ENCODE data around the gene ADTRP. TPM values are rescaled to one million over a fixed set of nuclear protein-coding genes. Genes with fewer than 3 reads are reported as not detected.

ADTRP gene, protein sequence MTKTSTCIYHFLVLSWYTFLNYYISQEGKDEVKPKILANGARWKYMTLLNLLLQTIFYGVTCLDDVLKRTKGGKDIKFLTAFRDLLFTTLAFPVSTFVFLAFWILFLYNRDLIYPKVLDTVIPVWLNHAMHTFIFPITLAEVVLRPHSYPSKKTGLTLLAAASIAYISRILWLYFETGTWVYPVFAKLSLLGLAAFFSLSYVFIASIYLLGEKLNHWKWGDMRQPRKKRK
- total RNA-seq = 0.26 and 1.2 TPM in 2 replicates
- polyA plus RNA-seq (2012) = 2.0 TPM

DNA sequence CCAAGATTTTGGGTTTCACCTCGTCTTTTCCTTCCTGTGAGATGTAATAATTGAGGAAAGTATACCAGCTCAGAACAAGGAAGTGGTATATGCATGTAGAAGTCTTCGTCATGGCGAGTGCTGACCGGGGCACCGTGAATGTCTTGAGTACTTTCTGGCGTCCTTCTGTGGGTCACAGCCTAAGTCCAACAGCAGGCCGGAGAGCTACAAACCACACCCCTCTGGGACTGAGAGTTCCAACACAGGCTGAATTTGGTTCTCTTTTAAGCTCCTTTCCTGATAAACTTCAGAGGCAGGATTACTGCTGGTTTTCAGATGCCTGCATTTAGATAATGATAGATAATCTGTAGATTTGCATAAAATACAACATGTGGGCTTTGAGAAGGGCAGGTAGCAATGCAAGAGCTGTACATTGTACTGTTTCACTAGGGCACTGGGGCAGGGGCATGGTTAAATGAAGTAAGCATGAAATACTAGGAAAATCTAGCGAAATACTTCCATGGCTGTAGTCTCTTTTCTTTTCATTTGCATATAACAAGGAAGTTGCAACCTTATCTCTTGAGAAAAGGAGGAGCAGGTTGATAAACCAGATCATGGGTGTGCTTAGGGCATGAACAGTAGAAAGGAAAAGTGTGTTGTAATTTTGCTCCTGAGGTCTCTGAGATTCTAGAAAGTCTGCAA is at the start of gene ADTRP:
Gene ADTRP, minus strand, starts transcription at position 156 of the 681 bp plus-strand sequence. Its CDS starts 44 bp downstream, at position 112.
- no peak for DNase-seq (ENCODE audit: low read depth)

DNA sequence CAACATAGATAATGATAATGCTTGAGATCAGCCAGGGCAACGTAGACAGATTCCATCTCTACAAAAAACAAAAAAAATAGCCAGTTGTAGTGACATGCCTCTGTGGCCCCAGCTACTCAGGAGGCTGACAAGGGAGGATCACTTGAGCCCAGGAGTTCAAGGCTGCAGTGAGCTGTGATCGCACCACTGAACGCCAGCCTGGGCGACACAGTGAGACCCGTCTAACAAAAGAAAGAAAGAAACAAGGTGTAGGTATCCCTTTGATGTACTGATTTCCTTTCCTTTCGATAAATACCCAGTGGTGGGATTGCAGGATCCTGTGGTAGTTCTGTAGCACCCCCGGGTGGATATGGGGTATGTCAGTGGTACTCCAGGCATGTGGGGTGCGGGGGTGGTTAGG is 48.2 kb upstream of the ADTRP start:
- no peak for DNase-seq (ENCODE audit: low read depth)

DNA sequence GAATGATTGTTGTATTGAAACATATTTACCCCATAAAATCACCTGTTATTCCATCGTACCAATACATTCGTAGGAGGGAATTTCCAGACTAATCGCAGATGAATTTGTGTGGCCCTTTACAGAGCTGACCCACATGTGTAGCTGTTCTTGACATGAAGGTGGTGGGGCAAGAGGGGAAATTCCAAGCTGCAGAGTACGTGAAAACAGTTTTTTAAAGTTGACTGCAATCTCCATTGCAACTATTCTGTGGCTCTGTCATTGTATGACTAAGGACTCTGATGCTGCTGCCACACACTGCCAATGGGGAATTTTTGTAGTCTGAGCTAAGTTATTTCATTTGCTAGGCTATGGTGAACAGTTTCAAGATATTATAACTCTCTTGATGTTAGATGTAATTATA is 46.4 kb upstream of the ADTRP start:
- DNase-seq (ENCODE audit: low read depth) = no peak

DNA sequence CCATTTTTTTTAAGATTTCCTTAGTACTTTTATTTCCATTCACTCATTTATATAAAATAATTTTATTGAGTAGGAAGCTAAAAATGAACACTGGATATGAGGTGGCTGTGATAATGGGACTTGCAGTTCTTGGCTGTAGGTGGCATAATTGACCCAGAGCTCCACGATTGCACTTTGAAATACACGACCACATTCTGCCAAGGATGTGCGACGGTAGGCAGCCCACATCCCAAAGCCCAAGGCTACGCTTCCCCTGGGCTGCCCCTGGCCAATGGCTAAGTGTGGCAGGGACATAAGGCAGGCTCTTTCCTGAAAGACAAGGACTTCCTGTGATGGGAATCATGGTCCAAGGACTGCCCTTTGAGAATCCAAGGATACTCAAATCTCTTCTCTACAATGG is 43.7 kb upstream of the ADTRP start:
- DNase-seq (ENCODE audit: low read depth) = no peak

DNA sequence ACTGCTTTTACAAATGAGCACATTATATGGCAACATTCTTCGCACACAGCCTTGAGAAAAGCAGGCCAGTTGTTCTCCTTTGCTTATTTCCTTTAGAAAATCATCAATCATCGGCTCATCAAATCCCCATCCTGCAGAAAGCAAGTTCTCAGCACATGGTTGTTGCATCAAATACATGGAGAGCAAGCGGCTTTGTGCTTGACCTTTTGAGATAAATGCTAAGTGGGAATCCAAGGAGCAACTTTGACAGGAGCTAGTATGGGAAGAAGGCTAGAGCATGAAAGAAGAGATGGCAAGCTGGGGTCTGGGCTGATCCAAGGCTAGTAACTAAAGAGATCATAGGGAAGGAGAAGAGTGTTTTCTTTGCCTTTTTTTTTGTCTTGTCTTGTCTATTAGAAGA is 43.2 kb upstream of the ADTRP start:
- DNase-seq (ENCODE audit: low read depth) = no peak

DNA sequence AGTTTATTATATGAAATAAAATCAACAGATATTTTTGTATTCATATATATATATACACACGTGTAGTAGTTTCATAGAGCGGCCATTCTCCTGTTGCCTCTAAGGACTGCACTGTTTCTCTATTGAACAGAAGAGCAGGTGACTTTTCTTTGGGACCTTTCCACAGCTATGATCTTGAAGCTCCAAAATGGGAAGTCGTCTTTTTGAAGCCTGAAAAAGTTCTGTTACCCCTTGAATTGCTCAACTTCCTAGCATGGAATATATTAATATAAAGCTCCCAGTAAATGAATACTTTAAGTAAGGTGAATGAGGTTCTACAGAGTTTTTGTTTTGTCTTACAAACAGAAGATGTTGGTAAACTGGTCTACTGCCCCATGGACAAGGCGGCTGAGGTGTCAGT is 42.2 kb upstream of the ADTRP start:
- DNase-seq (ENCODE audit: low read depth) = no peak

DNA sequence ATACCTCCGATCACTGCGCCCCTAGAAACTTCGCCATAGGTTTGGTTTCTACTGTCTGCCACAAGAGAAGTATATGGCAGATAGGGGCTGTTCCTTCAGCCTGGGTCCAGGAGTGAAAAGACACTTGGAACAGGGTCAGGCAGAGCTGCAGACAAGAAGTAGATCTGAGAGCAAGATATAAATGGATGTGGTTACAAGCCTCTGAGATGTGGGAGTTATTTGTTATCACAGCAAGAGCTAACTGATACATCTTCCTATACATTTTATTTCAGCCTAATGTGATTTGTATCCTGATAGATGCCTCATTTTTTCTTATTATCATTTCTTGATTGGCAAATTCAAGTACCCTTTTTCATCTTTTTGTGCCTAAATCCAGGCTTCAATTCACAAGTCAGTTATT is 40.9 kb upstream of the ADTRP start:
- DNase-seq (ENCODE audit: low read depth) = no peak

DNA sequence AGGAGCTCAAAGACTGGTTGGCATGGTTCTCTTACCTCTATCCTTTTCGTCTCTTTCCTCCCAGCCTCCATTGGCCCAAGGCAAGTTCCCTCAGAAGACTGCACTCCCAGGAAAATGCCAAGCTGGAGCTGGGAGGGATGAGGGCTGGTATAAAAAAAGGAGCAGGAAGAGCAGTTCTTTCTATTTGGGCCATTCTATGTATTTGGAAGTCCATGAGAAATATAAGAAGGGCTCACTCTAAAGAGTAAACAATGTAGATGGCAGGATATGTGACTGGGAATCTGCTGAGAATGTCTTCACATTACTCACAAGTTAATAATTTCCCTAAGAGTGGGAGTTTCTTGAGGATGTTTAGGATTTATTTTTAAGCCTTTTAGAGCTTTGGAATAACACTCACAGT is 36.6 kb upstream of the ADTRP start:
- DNase-seq (ENCODE audit: low read depth) = no peak

DNA sequence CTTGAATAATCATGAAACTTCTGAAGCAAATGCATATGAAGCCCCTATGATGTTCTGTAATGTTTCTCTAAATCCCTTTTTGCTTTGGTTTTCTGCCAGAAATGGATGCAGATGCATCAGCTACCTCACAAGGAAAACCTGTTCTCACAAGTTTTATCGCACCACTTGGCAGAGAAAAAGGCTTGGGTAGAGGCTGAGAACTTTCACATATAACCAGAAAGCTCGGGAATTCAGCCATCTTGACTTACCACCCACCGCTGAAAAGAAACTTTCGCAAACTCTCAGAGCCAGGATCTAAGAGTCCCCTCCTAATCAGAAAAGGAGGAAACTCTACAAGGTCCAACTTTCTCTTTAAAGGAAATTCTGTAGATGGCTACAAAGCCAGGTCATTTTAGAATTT is 36.2 kb upstream of the ADTRP start:
- no peak for DNase-seq (ENCODE audit: low read depth)

DNA sequence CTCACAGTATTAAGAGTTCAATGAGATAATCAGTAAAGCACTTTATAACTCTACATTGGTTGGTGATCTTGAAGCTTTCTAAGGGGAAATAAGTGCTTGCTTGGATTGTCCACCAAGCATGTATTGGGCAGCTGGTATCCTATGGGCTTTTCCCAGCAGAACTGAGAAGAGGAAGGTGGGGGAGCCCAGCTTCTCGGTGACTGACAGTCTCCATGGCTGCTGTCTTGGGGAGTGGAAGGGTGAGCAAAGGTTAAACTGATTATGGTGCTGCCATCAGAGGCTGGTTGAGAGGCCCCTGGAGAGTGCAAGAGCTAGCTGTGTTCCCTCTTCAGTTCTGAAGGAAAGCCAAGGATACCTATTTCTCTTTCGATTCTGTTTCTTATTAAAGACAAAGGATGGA is 35.5 kb upstream of the ADTRP start:
- no peak for DNase-seq (ENCODE audit: low read depth)

DNA sequence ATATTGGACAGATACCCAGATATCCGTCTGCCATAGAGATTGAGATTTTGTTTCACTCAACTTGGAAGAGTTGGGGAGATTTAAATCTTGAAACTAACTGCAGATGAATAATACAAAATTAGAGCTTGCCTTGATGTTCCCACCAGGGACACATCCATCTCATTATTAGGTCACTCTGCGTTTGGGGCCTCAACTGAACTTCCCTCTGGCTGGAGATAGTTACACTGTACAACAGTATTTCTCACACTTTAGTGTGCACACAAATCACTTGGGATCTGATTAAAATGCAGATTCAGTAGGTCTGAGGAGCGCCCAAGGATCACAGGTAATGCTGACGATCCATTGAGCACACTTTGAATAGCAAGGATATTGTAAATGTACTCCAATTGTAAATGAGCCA is 35.0 kb upstream of the ADTRP start:
- no peak for DNase-seq (ENCODE audit: low read depth)

DNA sequence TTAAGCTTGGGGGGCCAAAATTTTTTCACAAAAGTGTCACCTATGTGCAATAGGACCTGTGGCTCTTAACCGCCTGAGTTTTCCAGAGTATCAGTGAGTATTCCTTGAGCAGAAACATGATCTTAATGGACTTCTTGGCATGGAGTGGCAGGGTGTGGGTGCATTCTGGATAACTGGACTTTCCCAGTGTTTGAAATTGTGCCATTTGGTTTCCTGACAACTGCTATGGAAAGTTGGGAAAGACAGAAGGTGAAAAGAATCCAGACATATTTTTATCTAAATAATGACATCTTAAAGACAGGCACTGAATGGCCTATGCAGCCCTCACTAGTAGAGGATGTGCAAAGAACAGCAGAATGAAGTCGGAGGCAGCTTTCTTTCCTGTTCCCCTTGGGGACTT is 34.3 kb upstream of the ADTRP start:
- DNase-seq (ENCODE audit: low read depth) = peak; percentile 28

DNA sequence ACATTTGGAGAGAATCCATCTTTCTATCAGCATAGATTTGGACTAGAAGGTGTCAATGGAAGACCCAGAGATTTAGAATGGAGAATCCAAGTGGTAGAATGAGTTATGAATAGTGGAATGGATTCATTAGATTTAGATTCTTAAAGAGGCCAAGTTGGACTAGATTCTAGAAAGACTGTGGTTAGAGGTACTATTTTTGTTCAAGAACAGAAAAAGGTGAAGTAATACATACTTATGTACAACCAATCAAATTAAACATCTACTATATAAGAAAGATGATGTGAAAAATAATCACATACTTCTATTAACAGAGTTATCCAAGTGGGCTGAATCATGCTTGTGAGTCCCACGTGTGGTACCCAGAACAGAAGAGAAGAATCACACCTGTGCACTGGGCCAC is 33.8 kb upstream of the ADTRP start:
- no peak for DNase-seq (ENCODE audit: low read depth)

DNA sequence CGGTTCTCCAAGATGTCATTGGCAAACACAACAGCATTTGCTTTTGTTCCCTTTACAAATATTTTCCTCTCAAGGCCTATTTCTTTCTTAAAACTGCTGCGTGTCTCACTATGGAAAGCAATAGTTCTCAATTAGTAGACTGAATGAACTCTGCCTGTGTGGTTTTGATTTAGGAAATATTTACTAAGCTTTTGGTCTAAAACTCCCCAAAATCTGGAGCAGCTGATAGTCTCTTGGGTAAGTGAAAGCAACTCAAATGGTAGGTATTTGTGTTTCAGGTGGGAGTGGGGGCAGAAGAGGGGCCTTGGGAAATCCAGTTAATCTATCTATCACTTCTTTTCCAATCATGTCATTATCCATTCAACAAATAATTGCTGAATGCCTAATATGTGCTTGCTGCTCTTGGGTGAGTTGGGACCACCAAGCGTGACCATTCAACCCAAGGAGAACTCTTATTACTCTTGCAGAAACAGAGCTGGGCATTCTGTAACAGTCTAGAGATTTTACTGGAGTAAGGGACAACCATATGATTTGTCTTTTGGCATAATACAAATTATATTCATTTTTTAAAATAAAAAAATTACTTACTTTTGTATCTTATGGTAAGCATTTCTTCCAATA is 33.2 kb upstream of the ADTRP start:
- no peak for DNase-seq (ENCODE audit: low read depth)

DNA sequence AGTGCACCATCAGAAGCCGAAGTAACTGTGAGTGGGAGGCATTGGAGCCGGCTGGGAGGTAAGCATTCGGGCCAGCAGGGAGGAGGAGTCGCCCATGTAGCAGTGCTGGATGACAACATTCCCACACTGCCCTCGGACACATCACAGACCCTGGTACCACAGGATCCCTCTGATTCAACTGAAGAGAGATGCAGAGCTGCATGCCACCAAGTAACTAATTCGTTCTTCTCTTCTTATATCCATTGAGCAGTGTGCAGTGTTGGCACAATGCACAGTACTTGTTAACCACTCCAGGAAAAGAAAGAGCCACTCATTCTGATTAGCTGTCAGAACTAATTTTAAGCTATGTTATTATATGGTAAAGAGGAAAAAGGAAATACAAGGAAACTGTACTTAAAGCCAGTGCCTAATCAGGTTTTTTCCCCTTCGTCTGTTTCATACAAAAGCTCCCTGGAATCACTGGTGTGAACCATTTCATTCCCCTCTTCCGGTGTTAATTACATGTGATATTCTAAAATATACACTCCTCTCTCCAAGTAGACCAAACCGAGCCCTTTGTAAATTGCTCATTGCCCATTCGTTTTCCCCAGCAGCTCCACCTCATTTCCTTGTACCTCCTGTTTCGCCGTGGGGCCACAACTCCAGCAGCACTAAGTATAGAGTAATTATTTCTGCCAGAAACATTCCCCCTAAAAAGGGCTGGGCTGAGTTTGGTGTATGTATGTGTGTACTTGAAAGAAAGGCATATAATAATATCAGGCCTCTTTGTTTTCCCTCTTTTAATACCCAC is 32.4 kb upstream of the ADTRP start:
- peak; percentile 28 for DNase-seq (ENCODE audit: low read depth)

DNA sequence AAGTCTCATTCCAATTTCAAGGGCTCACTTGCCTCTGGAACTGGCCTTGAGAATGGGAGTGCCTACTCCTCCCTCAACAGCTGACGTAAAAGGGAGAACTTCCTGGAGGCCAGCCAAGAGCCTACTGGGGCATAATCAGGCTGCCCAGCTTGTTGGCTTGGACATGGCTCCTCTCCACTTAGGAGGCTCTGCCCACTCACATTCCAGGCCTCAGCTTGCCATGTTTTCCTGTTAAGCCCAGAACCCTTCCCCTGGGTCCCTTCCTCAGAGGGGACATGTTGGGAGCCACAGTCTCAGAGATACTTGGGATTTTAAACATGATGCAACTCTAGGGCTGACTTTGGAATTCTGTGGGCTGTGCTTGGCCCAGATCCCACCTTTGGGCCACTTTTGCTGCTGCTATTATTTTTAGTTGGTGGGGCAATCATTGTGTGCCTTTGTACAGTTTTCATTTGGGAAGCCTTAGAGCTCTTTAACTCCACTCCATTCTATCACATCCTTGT is 31.5 kb upstream of the ADTRP start:
- peak; percentile 94 for DNase-seq (ENCODE audit: low read depth)

DNA sequence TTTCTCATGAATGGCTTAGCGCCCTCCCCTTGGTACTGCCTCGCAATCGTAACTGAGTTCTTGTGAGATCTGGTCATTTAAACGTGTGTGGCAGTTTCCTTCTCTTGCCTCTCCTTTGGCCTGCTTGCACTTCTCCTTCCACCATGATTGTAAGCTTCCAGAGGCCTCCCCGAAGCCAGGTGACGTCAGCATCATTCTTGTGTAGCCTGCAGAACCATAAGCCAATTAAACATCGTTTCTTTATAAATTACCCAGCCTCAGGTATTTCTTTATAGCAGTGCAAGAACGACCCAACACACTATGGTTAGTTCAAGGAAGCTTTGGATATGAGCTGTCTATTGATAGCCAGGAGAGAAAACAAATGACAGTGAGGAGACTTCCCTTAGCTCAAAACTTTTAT is 29.5 kb upstream of the ADTRP start:
- DNase-seq (ENCODE audit: low read depth) = no peak

DNA sequence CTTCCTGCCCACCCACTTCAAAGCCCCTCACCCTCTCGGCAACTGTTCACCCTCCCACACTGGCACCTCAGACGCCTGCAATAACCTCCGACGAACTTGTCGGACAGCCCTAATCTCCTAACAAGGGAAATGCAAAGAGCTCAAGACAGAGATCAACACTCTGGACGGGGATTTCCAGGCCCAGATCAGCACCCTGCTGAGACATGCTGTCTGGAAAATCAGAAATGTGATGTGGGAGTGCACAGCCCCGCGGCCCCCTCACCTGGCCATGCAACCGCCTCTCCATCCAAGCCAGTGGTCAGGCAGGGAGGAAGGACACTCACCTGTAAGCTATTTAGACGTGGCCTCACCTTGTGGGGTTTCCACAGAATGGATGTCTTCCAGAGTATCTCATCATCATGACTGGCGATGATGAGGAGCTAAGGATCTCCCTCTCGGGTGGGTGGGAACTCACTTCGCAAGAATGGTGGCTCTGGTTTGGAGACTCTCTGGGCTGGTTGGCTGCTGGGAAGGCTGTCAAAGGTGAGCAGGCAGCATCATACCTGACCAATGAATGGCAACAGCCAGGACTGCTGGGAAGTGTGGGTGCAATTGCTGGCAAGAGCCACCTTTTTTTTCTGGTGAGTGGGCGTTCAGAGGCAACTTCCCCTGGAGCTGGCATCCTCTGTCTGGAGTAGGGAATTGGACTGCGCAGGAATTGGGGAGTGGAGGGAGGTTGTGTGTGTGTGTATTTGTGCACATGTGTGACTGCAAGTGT is 28.1 kb upstream of the ADTRP start:
- DNase-seq (ENCODE audit: low read depth) = no peak

DNA sequence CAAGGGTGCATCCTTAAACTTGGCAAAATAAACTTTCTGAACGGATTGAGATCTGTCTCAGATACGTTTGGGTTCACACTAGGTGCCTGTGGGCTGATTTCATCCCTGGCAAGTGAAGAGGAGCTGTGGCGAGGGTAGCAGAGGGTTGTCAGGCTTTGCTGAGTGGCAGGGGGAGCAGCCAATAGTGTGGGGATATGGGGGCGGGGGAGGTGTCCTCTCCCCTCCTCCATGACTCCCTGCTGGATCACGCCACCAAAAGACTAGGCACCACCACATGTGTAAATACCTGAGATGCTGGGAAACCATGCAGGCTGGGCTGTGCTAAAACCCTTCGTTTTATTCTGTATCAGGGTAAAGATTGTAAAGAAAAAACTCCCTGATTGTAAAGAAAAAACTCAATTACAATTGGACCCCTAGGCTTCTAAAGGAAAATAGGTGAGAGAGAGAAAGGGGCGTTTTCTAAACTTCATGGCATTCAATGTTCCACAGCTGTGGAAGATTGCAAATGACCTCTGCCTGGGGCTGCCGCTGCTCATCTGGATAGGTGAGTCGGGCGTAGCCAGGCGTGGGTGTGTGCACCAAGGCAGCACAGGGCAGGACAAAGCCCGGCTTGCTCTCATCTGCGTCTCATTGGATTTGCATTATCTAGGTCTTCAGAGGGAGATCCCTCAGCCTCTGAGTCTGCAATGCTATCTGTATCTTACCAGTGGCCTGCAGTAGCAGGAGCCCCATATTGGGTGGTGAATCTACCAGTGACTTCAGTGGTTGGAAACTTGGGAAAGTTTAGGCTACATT is 26.9 kb upstream of the ADTRP start:
- no peak for DNase-seq (ENCODE audit: low read depth)

DNA sequence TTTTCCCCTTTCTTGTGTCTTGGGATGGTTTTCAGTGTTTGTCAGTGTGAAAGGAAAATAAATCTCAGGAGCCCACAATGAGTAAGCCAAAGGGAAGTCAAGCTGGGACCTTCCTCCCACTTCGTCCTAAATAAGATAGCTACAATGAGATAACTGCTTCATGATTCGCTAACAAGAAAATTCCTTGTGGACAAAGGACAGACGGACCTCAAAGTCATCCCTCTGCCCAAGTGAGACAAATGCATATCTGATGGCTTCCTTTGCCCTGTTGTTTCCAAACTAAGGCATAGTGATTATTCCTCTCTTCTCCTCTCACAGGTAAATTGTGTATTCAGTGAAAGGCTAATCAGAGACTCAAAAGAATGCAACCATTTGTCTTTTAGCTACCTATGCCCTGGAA is 26.1 kb upstream of the ADTRP start:
- DNase-seq (ENCODE audit: low read depth) = no peak
